ENCODE data around the gene PIP5K1B. TPM values are rescaled to one million over a fixed set of nuclear protein-coding genes. Genes with fewer than 3 reads are reported as not detected.

PIP5K1B gene
- total RNA-seq, 1 donor from 2014 or later: 0.87 TPM

- Mint-ChIP-seq H3K27ac (no peak overlapping the region), H3K27me3 (ENCODE audit: low read depth) (peaks cover 3% of the 10 kb centered on the region), H3K36me3 (peaks cover under 1% of the 10 kb centered on the region)
These were observed 227.4 kb downstream of the PIP5K1B start for GRCh38 chr9:68932458-68932857.

GRCh38 chr9:68933434-68934328 is 228.6 kb downstream of the PIP5K1B start:
- H3K27me3 Mint-ChIP-seq (ENCODE audit: low read depth): peaks cover 5% of the 10 kb centered on the region
- peaks cover 10% of the 10 kb centered on the region for H3K4me1 Mint-ChIP-seq
- peak overlapping the region; percentile 5 for H3K27ac Mint-ChIP-seq
- H3K4me3 Mint-ChIP-seq: no peak overlapping the region
- TF ChIP-seq CTCF (IDR thresholded peaks at IDR 0.05; ENCODE audit: unreplicated experiment): no peak
- no peak for DNase-seq (ENCODE audit: low spot score in 2 of 2, unreplicated experiment in 2 of 2)
- peaks cover 11% of the 10 kb centered on the region for H3K9me3 Mint-ChIP-seq
- H3K36me3 Mint-ChIP-seq: peaks cover 2% of the 10 kb centered on the region

More at GRCh38 chr9:68932458-68932857, 227.4 kb downstream of the PIP5K1B start:
- no peak for DNase-seq (ENCODE audit: low spot score in 2 of 2, unreplicated experiment in 2 of 2)
- no peak overlapping the region for H3K4me3 Mint-ChIP-seq
- peaks cover 10% of the 10 kb centered on the region for H3K4me1 Mint-ChIP-seq
- peaks cover 4% of the 10 kb centered on the region for H3K9me3 Mint-ChIP-seq
- no peak for TF ChIP-seq CTCF (IDR thresholded peaks at IDR 0.05; ENCODE audit: unreplicated experiment)

GRCh38 chr9:68934329-68934644 is 229.2 kb downstream of the PIP5K1B start:
- no peak for TF ChIP-seq CTCF (IDR thresholded peaks at IDR 0.05; ENCODE audit: unreplicated experiment)
- Mint-ChIP-seq H3K4me1 (peaks cover 10% of the 10 kb centered on the region), H3K4me3 (no peak overlapping the region), H3K27me3 (ENCODE audit: low read depth) (peaks cover 5% of the 10 kb centered on the region), H3K36me3 (peaks cover 2% of the 10 kb centered on the region), H3K27ac (peak overlapping the region; percentile 5), H3K9me3 (peaks cover 11% of the 10 kb centered on the region)
- no peak for DNase-seq (ENCODE audit: low spot score in 2 of 2, unreplicated experiment in 2 of 2)

GRCh38 chr9:68940573-68940972 is 235.5 kb downstream of the PIP5K1B start:
- Mint-ChIP-seq H3K27ac (no peak overlapping the region), H3K9me3 (peaks cover 11% of the 10 kb centered on the region), H3K4me3 (no peak overlapping the region), H3K36me3 (peaks cover 2% of the 10 kb centered on the region), H3K27me3 (ENCODE audit: low read depth) (peaks cover 5% of the 10 kb centered on the region), H3K4me1 (peaks cover 6% of the 10 kb centered on the region)
- no peak for DNase-seq (ENCODE audit: low spot score in 2 of 2, unreplicated experiment in 2 of 2)
- TF ChIP-seq CTCF (IDR thresholded peaks at IDR 0.05; ENCODE audit: unreplicated experiment): no peak

- DNase-seq (ENCODE audit: low spot score in 2 of 2, unreplicated experiment in 2 of 2): no peak
- Mint-ChIP-seq H3K4me1 (peaks cover 6% of the 10 kb centered on the region), H3K4me3 (no peak overlapping the region), H3K27me3 (ENCODE audit: low read depth) (peaks cover 5% of the 10 kb centered on the region), H3K27ac (no peak overlapping the region), H3K36me3 (peaks cover 2% of the 10 kb centered on the region), H3K9me3 (peaks cover 11% of the 10 kb centered on the region)
- TF ChIP-seq CTCF (IDR thresholded peaks at IDR 0.05; ENCODE audit: unreplicated experiment): no peak
These were observed 236.9 kb downstream of the PIP5K1B start for GRCh38 chr9:68941780-68942459.

Measured in mesothelial cell of epicardium (in vitro differentiated cells).